ENCODE measurements around the gene ITGA5. TPM values are rescaled to one million over a fixed set of nuclear protein-coding genes. Genes with fewer than 3 reads are reported as not detected.

The ITGA5 gene
- total RNA-seq, 1 donor from 2014 or later: 317 TPM

- no peak overlapping the region for H3K4me2 ChIP-seq (ENCODE audit: low read length)
- no peak overlapping the region for H3K27ac ChIP-seq (ENCODE audit: low read depth, low read length)
- no peak overlapping the region for H2AFZ ChIP-seq (ENCODE audit: low read depth, low read length)
- TF ChIP-seq EZH2 (IDR thresholded peaks at IDR 0.05; ENCODE audit: insufficient read depth, low read length): no peak
- TF ChIP-seq CTCF (IDR thresholded peaks at IDR 0.05; ENCODE audit: insufficient read depth, low read depth, low read length): no peak
- Mint-ChIP-seq H3K4me1 (ENCODE audit: low read depth, unreplicated experiment) (peaks cover 5% of the 10 kb centered on the region), H3K9me3 (ENCODE audit: unreplicated experiment) (peaks cover 2% of the 10 kb centered on the region), H3K27me3 (ENCODE audit: low read depth, unreplicated experiment) (peaks cover 28% of the 10 kb centered on the region), H3K4me3 (ENCODE audit: unreplicated experiment) (no peak overlapping the region), H3K36me3 (ENCODE audit: low read depth, unreplicated experiment) (no peaks in the 10 kb centered on the region), H3K27ac (ENCODE audit: unreplicated experiment) (no peak overlapping the region)
- H3K9me3 ChIP-seq (ENCODE audit: insufficient read depth, low read depth, low read length): no peaks in the 10 kb centered on the region
- no peaks in the 10 kb centered on the region for H3K79me2 ChIP-seq (ENCODE audit: insufficient read depth, low read length)
- peaks cover 2% of the 10 kb centered on the region for H3K4me1 ChIP-seq (ENCODE audit: insufficient read depth, low read length)
- FAIRE-seq (no peak), DNase-seq (ENCODE audit: low read depth) (no peak)
- H4K20me1 ChIP-seq (ENCODE audit: insufficient read depth, low read length): no peaks in the 10 kb centered on the region
- H3K27me3 ChIP-seq (ENCODE audit: insufficient read depth, low read length): peaks cover 24% of the 10 kb centered on the region
- no peaks in the 10 kb centered on the region for H3K36me3 ChIP-seq (ENCODE audit: insufficient read depth, low read length)
- H3K4me3 ChIP-seq (ENCODE audit: insufficient read depth, low read depth, low read length): no peak overlapping the region
- no peak overlapping the region for H3K9ac ChIP-seq (ENCODE audit: low read length)
Observed at GRCh38 chr12:54442099-54442498, 23.0 kb upstream of the ITGA5 start.

- DNase-seq (ENCODE audit: low read depth) (peak; percentile 76), FAIRE-seq (peak; percentile 50)
- no peaks in the 10 kb centered on the region for H3K36me3 ChIP-seq (ENCODE audit: insufficient read depth, low read length)
- H3K4me3 ChIP-seq (ENCODE audit: insufficient read depth, low read depth, low read length): no peak overlapping the region
- H3K27me3 ChIP-seq (ENCODE audit: insufficient read depth, low read length): peaks cover 18% of the 10 kb centered on the region
- peaks cover 7% of the 10 kb centered on the region for H3K4me1 Mint-ChIP-seq (ENCODE audit: low read depth, unreplicated experiment)
- no peak for TF ChIP-seq EZH2 (IDR thresholded peaks at IDR 0.05; ENCODE audit: insufficient read depth, low read length)
- peak; percentile 89 for TF ChIP-seq CTCF (IDR thresholded peaks at IDR 0.05; ENCODE audit: insufficient read depth, low read depth, low read length)
- H3K9me3 ChIP-seq (ENCODE audit: insufficient read depth, low read depth, low read length): no peaks in the 10 kb centered on the region
- no peaks in the 10 kb centered on the region for H3K36me3 Mint-ChIP-seq (ENCODE audit: low read depth, unreplicated experiment)
- H3K27me3 Mint-ChIP-seq (ENCODE audit: low read depth, unreplicated experiment): peaks cover 20% of the 10 kb centered on the region
- H3K4me2 ChIP-seq (ENCODE audit: low read length): peak overlapping the region; percentile 5
- peak overlapping the region; percentile 73 for H3K27ac Mint-ChIP-seq (ENCODE audit: unreplicated experiment)
- no peaks in the 10 kb centered on the region for H4K20me1 ChIP-seq (ENCODE audit: insufficient read depth, low read length)
- peak overlapping the region; percentile 4 for H3K9ac ChIP-seq (ENCODE audit: low read length)
- no peaks in the 10 kb centered on the region for H3K79me2 ChIP-seq (ENCODE audit: insufficient read depth, low read length)
- H3K9me3 Mint-ChIP-seq (ENCODE audit: unreplicated experiment): no peaks in the 10 kb centered on the region
- H2AFZ ChIP-seq (ENCODE audit: low read depth, low read length): no peak overlapping the region
- H3K4me3 Mint-ChIP-seq (ENCODE audit: unreplicated experiment): no peak overlapping the region
- peaks cover 2% of the 10 kb centered on the region for H3K4me1 ChIP-seq (ENCODE audit: insufficient read depth, low read length)
- no peak overlapping the region for H3K27ac ChIP-seq (ENCODE audit: low read depth, low read length)
Observed at GRCh38 chr12:54439521-54440255, 20.6 kb upstream of the ITGA5 start.

- no peaks in the 10 kb centered on the region for H3K79me2 ChIP-seq (ENCODE audit: insufficient read depth, low read length)
- no peaks in the 10 kb centered on the region for H4K20me1 ChIP-seq (ENCODE audit: insufficient read depth, low read length)
- no peak overlapping the region for H2AFZ ChIP-seq (ENCODE audit: low read depth, low read length)
- Mint-ChIP-seq H3K4me1 (ENCODE audit: low read depth, unreplicated experiment) (peaks cover 7% of the 10 kb centered on the region), H3K27me3 (ENCODE audit: low read depth, unreplicated experiment) (peaks cover 20% of the 10 kb centered on the region), H3K4me3 (ENCODE audit: unreplicated experiment) (no peak overlapping the region), H3K9me3 (ENCODE audit: unreplicated experiment) (no peaks in the 10 kb centered on the region), H3K36me3 (ENCODE audit: low read depth, unreplicated experiment) (no peaks in the 10 kb centered on the region), H3K27ac (ENCODE audit: unreplicated experiment) (peak overlapping the region; percentile 73)
- DNase-seq (ENCODE audit: low read depth) (no peak), FAIRE-seq (no peak)
- no peaks in the 10 kb centered on the region for H3K36me3 ChIP-seq (ENCODE audit: insufficient read depth, low read length)
- no peak overlapping the region for H3K27ac ChIP-seq (ENCODE audit: low read depth, low read length)
- H3K4me1 ChIP-seq (ENCODE audit: insufficient read depth, low read length): peaks cover 2% of the 10 kb centered on the region
- peak overlapping the region; percentile 5 for H3K4me2 ChIP-seq (ENCODE audit: low read length)
- no peak overlapping the region for H3K4me3 ChIP-seq (ENCODE audit: insufficient read depth, low read depth, low read length)
- no peaks in the 10 kb centered on the region for H3K9me3 ChIP-seq (ENCODE audit: insufficient read depth, low read depth, low read length)
- peaks cover 18% of the 10 kb centered on the region for H3K27me3 ChIP-seq (ENCODE audit: insufficient read depth, low read length)
- TF ChIP-seq CTCF (IDR thresholded peaks at IDR 0.05; ENCODE audit: insufficient read depth, low read depth, low read length): no peak
- H3K9ac ChIP-seq (ENCODE audit: low read length): peak overlapping the region; percentile 4
Observed at GRCh38 chr12:54439096-54439495, 20.0 kb upstream of the ITGA5 start.
